Astrocyte of the cerebellum (primary cell): ENCODE measurements around the gene RIC8B.

ENCODE experiments used
- DNase-seq: peaks from one replicate; pipeline ENCODE4 v3.0.0-alpha.2; 2011; ENCODE audit warnings: low read depth
- H3K4me3 ChIP-seq: 2 replicates; pipeline ENCODE4 v1.5.1; 2011; ENCODE audit warnings: mild to moderate bottlenecking, low read depth, low read length, moderate library complexity
- in situ Hi-C: cut with HindIII; loops from 2 replicates; pipeline ENCODE4 v1.10.0; 2017; ENCODE audit warnings: low sequenced_read_pairs
- TF ChIP-seq, protein P1 (sequence below): IDR thresholded peaks from 2 replicates; pipeline ENCODE4 v1.5.1; 2012; ENCODE audit warnings: low read length, low read depth, moderate library complexity, mild to moderate bottlenecking; ENCODE audit errors: missing control alignments

RIC8B gene

DNA sequence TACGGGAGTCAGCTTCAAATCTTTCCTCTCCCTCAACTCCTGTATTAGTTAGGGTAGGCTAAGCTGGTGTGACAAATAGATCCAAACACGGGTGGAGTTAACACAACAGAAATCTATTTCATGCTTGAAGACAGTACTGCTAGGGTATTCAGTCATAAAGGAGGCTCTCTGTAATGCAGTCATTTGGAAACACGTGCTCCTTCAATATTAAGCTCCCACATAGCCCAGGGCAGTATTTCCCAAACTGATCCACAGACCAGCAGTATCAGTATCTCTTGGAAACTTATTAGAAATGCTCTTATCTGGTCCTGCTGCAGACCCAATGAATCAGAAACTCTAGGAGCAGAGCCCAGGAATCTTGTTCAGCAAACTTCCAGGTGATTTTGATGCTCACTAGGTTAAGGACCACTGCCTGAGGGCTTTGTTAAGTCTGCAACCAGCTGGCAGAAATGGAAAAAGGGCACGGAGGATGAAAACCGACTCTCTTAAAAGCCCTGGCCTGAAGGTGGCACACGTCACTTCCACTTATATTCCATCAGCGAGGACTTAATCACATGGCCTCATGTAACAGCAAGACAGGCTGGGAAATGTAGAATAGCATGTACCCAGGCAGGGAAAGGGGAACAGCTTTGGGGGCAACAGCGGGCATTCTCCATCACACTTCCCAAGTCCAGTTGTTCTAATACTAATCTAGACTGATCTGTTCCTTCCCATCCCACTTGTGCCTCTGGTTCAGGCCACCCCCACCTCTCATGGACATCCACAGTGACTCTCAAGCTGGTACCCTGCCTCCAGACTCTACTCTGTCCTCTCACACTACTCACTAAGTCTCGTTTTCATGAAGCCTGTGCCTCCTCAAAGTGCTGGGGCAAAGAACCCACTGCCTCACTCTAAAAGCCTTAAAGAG, 38.2 kb upstream of the RIC8B start:
- in situ Hi-C loops: no loop called here
- no peak for DNase-seq
- TF ChIP-seq, protein P1, sequence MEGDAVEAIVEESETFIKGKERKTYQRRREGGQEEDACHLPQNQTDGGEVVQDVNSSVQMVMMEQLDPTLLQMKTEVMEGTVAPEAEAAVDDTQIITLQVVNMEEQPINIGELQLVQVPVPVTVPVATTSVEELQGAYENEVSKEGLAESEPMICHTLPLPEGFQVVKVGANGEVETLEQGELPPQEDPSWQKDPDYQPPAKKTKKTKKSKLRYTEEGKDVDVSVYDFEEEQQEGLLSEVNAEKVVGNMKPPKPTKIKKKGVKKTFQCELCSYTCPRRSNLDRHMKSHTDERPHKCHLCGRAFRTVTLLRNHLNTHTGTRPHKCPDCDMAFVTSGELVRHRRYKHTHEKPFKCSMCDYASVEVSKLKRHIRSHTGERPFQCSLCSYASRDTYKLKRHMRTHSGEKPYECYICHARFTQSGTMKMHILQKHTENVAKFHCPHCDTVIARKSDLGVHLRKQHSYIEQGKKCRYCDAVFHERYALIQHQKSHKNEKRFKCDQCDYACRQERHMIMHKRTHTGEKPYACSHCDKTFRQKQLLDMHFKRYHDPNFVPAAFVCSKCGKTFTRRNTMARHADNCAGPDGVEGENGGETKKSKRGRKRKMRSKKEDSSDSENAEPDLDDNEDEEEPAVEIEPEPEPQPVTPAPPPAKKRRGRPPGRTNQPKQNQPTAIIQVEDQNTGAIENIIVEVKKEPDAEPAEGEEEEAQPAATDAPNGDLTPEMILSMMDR: no peak
- H3K4me3 ChIP-seq: no peak overlapping the region

DNA sequence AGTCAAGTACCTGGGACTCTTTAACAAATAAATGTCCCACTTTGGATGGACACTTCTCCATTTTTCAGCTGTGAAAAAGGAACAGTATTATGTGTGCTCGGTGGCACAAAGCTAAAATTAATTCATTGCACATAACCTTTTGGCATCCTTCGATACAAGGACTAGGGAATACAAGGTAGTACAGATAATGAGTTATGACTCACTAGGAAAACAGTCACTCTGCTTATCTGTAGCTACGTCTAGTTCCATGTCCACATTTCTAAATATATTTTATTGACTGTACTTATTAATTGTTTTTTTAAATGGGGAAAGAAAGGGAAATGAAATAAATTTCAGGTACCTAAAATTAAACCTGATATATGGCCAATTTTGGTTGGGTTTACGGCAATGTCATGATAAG, 35.2 kb upstream of the RIC8B start:
- no peak overlapping the region for H3K4me3 ChIP-seq
- in situ Hi-C loops: no loop called here
- DNase-seq: no peak
- TF ChIP-seq, protein P1: no peak

DNA sequence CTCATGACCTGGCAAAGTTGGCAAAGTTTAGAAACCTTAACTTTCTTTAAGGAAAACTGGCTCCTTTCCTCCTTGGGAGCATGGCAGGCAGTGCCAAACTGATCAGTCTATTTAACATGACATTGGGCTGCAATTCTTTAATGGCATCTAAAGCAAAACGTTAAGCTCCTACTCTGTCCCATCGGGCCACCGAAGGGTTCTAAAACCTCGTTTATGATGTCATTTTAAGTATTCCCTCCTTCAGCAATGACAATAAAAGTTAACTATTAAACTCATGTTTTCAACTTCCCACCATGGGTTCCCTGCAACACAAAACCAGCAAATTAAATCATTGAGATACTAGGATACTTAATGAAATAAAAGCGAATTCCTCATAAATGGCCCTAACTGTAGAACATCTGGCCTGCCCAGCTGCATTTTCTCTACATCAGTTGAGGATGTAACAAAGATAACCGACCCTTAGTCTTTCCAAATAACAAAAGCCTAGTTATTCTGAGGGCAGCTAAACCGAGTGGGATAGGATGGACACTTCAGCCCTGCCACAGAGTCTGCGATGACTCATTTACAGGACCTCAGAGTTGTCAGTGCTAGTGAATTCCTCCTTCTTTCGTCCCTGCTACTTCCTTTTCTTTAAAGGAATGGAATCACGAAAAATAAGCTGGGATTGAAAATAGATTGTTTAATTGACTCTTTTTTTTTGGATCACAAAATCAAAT, 34.5 kb upstream of the RIC8B start:
- no peak overlapping the region for H3K4me3 ChIP-seq
- no peak for DNase-seq
- TF ChIP-seq, protein P1: no peak
- in situ Hi-C loops: no loop called here

DNA sequence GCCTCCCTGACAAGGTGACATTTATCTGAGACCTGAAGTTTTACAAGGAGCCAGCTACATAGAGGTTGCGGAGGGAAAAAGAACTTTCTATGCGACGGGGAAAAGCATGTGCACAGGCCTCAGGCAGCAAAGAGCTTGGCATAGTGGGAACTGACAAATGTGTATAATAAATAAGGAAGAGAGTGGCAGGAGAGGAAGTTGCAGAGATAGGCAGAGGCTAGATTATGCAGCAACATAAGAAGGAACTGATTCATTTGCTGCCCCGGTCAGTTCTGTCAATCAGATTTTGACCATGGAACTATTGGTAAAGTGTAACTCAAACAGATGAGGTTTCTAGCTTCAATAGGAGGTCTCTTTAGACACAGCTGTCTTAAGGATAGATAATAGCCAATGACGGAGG, 33.7 kb upstream of the RIC8B start:
- DNase-seq: no peak
- TF ChIP-seq, protein P1: no peak
- in situ Hi-C loops: no loop called here
- no peak overlapping the region for H3K4me3 ChIP-seq

DNA sequence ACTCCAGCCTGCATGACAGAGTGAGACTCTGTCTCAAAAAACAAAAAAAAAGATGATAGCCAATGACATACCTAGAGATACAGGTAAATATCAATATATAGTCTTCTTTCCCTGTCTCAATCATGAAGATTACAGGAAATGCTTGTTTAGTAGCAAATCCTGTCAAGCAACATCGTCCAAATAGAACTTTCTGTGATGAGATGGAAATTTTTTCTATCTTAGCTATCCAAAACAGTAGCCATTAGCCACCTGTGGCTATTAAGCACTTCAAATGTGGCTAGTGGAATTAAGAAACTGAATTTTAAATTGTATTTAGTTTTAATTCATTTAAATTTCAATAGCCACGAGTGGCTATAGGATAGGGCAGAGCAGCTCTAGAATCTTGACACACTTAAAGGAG, 33.2 kb upstream of the RIC8B start:
- DNase-seq: no peak
- in situ Hi-C loops: no loop called here
- TF ChIP-seq, protein P1: no peak
- no peak overlapping the region for H3K4me3 ChIP-seq

DNA sequence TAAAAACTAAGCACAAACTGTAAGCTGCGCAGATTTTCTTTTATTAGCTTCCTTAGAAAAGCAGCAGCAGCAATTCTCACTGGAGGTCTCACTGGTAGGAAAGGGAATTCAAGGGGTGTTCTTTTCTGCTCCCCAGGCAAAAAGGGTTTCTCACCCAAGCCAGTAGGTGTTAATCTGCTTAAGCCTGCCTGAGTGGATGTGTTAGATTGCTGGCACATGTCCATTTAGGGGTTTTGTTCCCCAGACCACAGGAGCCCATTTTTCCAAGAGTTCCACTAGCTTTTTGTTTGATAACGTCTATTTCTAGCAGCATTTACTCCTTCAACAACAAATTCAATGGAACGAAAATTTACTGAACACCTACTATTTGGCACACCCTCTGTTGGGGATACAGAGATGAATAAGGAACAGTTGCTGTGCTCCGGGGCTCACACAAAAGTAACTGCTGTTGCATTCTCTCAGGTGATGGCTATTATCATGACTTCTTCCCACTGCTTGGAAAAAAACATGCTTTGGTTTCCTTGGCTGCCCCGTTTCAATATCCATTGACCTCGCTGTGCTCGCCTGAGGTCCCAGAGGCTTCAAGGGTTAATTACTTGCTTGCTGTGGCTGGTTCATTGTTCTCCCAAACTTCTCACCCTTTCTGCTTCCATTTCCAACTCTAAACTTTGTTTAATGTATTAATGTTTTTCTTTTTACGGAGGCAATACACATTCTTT, 31.1 kb upstream of the RIC8B start:
- no peak overlapping the region for H3K4me3 ChIP-seq
- TF ChIP-seq, protein P1: no peak
- in situ Hi-C loops: no loop called here
- DNase-seq: no peak
